ENCODE measurements around the gene ATXN1L.
"Not testable (repeated sequence)": the region's sequence is repeated elsewhere in the genome, so short reads cannot be mapped to it uniquely, and the experiment has no call there.

DNA sequence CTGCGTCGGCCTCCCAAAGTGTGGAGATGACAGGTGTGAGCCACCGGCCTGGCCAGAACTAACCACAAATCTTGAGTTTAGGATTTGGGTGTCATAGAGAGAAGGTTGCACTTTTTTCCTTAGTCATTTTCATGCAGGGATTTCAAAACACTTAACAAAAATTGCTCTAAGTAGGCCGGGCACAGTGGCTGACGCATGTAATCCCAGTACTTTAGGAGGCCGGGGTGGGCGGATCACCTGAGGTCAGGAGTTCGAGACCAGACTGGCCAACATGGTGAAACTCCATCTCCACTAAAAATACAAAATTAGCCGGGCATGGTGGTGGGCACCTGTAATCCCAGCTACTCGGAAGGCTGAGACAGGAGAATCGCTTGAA lies 35.6 kb upstream of the ATXN1L start:
- TF ChIP-seq, protein P1, sequence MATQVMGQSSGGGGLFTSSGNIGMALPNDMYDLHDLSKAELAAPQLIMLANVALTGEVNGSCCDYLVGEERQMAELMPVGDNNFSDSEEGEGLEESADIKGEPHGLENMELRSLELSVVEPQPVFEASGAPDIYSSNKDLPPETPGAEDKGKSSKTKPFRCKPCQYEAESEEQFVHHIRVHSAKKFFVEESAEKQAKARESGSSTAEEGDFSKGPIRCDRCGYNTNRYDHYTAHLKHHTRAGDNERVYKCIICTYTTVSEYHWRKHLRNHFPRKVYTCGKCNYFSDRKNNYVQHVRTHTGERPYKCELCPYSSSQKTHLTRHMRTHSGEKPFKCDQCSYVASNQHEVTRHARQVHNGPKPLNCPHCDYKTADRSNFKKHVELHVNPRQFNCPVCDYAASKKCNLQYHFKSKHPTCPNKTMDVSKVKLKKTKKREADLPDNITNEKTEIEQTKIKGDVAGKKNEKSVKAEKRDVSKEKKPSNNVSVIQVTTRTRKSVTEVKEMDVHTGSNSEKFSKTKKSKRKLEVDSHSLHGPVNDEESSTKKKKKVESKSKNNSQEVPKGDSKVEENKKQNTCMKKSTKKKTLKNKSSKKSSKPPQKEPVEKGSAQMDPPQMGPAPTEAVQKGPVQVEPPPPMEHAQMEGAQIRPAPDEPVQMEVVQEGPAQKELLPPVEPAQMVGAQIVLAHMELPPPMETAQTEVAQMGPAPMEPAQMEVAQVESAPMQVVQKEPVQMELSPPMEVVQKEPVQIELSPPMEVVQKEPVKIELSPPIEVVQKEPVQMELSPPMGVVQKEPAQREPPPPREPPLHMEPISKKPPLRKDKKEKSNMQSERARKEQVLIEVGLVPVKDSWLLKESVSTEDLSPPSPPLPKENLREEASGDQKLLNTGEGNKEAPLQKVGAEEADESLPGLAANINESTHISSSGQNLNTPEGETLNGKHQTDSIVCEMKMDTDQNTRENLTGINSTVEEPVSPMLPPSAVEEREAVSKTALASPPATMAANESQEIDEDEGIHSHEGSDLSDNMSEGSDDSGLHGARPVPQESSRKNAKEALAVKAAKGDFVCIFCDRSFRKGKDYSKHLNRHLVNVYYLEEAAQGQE (IDR thresholded peaks at IDR 0.05), result not testable (repeated sequence)
- not testable (repeated sequence) for TF ChIP-seq YY1 (IDR thresholded peaks at IDR 0.05); RAD21 (IDR thresholded peaks at IDR 0.05); GABPA (IDR thresholded peaks at IDR 0.05 in 1 of 2, conservative IDR thresholded peaks at IDR 0.05 in 1 of 2); HNF4G (IDR thresholded peaks at IDR 0.05); JUND (IDR thresholded peaks at IDR 0.05); SP1 (IDR thresholded peaks at IDR 0.05); EGR1 (IDR thresholded peaks at IDR 0.05; ENCODE audit: low read depth in 2 of 2); TAF1 (conservative IDR thresholded peaks at IDR 0.05)
- TF ChIP-seq, protein P2, sequence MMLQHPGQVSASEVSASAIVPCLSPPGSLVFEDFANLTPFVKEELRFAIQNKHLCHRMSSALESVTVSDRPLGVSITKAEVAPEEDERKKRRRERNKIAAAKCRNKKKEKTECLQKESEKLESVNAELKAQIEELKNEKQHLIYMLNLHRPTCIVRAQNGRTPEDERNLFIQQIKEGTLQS (IDR thresholded peaks at IDR 0.05), result not testable (repeated sequence)
- TF ChIP-seq, protein P3, sequence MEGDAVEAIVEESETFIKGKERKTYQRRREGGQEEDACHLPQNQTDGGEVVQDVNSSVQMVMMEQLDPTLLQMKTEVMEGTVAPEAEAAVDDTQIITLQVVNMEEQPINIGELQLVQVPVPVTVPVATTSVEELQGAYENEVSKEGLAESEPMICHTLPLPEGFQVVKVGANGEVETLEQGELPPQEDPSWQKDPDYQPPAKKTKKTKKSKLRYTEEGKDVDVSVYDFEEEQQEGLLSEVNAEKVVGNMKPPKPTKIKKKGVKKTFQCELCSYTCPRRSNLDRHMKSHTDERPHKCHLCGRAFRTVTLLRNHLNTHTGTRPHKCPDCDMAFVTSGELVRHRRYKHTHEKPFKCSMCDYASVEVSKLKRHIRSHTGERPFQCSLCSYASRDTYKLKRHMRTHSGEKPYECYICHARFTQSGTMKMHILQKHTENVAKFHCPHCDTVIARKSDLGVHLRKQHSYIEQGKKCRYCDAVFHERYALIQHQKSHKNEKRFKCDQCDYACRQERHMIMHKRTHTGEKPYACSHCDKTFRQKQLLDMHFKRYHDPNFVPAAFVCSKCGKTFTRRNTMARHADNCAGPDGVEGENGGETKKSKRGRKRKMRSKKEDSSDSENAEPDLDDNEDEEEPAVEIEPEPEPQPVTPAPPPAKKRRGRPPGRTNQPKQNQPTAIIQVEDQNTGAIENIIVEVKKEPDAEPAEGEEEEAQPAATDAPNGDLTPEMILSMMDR (IDR thresholded peaks at IDR 0.05; ENCODE audit: low read depth, low read length, missing input control), result not testable (repeated sequence)
- TF ChIP-seq, protein P4, sequence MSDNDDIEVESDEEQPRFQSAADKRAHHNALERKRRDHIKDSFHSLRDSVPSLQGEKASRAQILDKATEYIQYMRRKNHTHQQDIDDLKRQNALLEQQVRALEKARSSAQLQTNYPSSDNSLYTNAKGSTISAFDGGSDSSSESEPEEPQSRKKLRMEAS (IDR thresholded peaks at IDR 0.05), result not testable (repeated sequence)
- TF ChIP-seq, protein P5, sequence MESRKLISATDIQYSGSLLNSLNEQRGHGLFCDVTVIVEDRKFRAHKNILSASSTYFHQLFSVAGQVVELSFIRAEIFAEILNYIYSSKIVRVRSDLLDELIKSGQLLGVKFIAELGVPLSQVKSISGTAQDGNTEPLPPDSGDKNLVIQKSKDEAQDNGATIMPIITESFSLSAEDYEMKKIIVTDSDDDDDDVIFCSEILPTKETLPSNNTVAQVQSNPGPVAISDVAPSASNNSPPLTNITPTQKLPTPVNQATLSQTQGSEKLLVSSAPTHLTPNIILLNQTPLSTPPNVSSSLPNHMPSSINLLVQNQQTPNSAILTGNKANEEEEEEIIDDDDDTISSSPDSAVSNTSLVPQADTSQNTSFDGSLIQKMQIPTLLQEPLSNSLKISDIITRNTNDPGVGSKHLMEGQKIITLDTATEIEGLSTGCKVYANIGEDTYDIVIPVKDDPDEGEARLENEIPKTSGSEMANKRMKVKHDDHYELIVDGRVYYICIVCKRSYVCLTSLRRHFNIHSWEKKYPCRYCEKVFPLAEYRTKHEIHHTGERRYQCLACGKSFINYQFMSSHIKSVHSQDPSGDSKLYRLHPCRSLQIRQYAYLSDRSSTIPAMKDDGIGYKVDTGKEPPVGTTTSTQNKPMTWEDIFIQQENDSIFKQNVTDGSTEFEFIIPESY (IDR thresholded peaks at IDR 0.05), result not testable (repeated sequence)
